Raji (cell line): ENCODE results near the gene RAB11FIP4.

Experiments used
- POLR2A ChIP-seq: IDR thresholded peaks from 2 replicates; pipeline ENCODE4 v1.6.1; 2011; ENCODE audit warnings: low read depth, low read length, control low read depth; ENCODE audit not compliant: insufficient read depth

Gene RAB11FIP4

DNA sequence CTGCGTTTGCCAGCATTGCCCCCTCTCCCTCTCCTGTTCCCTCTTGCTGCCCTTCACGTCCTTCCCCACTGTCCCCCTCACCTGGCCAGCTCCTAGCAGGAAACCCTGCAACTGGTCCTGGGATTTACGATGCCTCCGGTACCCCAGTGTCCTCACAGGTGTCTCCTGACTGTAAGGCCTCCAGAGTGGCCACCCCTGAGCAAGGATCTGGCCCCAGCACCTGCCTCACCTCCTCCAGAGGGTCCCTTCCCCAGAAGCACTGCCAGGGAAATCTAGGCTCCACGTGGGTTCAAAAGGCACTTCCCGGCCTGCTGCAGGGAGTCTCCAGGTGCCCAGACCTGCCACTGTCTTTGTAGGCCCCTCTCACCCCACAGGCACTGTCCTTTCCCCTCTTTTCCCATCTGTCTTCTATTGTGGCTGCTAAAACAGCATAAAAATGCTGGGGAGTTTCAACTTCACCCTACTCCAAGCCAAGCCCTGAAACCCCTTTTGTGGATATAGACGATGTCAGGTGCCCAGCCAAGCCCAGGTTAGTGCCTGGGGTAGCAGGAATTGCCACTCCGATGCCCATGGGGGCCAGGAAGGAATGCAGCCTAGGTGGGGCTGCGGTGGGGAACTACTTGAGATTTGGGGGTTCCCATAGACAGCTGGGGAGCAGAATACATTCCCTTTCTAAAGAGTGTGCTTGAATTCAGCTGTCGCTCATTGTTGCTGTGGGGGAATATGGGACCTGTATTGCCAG is 25.7 kb downstream of the RAB11FIP4 start:
- no peak for TF ChIP-seq POLR2A

DNA sequence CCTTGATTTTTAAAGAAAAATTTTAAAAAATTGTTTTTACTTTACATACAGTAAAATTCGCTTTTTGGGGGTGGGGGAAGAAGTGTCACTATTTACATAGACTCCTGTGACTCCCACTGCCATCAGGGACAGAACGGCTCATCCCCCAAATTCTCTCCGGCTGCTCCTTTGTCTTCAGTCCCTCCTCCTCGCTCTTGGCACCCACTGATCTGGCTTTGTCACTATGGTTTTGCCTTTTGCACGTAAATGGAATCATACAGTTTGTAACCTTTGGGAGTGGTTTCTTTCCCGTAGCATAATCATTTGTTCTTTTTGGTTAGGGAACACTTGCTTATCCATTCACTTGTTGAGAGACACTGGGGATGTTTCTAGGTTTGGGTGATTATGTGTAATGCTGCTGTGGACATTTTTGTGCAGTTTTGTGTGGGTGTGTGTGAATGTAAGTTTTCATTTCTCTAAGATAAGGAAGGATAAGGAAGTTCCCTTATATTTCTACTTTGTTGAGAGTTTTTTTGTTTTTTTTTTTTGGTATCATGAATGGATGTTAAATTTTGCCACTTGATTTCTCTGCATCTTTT is 27.4 kb downstream of the RAB11FIP4 start:
- TF ChIP-seq POLR2A: no peak

DNA sequence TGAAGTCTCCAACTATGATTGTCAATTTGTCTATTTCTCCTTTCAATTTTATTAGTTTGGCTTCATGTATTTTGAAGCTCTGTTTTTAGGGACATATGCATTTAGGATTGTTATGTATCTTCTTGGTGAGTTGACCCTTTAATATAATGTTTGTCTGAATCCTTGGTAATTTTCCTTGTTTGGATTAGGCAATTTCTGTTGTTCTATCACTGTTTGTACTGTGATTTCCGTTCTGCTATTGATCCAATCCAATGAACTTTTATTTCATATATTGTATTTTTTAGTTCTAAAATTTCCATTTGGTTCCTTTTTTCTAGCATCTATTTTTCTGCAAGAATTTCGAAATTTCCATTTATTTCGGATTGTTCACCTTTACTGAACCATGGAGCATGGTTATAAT is 31.0 kb downstream of the RAB11FIP4 start:
- no peak for TF ChIP-seq POLR2A

DNA sequence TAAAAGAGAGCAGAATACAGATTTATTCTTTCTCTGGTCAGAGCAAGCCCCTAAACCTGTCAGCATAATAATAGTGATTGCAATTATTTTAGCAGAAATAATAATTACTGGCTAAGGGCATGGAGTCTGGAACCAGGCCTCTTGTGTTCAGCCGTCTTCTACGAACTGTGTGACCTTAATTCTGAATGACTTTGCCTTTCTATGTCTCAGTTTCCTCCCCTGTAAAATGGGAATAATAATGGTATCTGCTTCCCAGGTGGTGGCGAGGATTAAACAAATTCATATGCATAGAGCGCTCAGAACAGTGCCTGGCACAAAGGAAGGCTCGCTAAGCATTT is 33.4 kb downstream of the RAB11FIP4 start:
- TF ChIP-seq POLR2A: no peak

DNA sequence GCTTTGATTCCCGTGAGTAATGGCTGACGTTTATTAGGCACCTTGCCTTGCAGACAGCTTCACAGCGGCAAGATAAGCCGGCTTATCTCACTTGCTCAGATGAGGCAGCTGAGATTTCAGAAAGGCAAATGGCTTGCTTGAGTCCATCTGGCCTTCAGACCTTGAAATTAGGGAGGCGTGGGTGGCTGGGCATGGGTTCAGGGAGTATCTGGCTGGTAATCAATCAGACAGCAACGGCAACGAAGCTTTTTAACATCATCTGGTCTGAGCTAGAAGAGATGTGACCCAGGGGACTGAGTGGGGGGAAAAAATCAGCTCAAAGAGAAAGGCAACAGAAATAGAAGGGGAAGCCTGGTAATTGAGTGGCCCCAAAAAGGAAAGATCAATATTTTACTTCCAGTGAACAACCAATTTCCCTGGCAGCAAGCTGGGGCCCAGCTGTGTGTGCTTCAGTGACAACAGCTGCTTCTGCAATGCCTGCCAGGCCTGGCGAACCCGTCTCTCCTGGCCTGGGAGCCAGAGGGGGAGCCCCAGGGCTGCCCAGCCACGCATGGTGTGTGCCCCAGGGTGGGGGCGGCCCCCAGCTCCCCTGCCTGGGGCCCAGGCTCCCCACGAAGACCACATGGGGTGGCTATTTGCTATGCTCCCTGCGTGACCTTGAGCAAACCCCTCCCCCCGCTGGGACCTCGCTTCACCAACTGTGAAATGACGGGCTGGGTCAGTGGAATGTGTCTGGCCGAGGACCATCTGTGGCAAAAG is 34.0 kb downstream of the RAB11FIP4 start:
- no peak for TF ChIP-seq POLR2A

DNA sequence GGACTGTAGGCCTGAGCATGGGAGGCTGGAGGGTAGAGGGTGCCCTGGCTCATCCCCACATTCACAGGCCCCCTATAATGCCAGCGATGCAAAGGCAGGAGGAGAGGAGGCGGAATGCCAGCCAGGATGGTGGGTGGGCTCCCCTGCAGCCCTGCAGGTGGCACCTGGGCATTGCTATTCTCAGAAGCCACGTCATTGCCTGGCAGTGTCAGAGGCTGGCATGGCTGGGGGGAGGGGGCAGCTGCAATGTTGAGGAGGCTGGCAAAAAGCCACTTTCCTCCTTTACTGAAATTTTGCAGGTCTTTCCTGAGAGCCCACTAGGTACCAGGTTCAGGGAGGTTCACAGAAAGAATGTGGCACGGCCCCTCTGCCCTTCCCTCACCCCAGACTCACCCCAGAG is 36.2 kb downstream of the RAB11FIP4 start:
- TF ChIP-seq POLR2A: no peak

DNA sequence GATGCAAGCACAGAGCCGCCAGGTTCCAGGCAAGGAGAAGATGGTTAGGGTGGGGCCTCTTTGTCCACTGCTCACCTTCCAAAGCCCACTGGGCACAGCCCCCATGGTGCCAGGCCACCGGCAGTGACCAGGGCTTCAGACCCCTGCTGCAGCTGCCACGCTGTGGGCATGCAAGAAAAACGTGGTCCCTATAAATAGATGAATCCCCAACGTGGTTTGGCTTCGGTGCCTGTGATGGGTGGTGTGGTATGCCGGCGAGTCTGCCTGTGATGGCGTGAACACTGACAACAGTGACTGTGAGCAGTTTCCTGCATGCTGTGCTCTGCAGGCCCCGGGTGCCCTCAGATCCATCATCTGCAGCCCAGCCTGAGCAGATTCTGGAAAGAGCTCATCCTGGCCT is 36.6 kb downstream of the RAB11FIP4 start:
- no peak for TF ChIP-seq POLR2A

DNA sequence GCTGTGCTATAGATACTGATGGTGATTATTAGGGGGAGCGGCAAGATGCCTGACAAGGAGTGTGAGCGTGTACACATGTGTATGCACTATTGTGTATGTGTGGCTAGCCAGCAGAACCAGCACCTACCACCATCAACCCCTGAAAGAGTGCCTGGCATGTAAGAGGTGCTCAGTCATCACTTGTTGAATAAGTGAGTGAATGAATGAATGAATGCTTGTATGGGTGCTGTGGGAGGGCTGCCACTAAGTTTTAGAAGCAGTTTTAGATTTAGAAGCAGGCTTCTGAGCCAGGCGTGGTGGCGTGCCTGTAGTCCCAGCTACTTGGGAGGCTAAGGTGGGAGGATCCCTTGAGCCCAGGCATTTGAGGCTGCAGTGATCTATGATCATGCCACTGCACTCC is 37.0 kb downstream of the RAB11FIP4 start:
- no peak for TF ChIP-seq POLR2A

DNA sequence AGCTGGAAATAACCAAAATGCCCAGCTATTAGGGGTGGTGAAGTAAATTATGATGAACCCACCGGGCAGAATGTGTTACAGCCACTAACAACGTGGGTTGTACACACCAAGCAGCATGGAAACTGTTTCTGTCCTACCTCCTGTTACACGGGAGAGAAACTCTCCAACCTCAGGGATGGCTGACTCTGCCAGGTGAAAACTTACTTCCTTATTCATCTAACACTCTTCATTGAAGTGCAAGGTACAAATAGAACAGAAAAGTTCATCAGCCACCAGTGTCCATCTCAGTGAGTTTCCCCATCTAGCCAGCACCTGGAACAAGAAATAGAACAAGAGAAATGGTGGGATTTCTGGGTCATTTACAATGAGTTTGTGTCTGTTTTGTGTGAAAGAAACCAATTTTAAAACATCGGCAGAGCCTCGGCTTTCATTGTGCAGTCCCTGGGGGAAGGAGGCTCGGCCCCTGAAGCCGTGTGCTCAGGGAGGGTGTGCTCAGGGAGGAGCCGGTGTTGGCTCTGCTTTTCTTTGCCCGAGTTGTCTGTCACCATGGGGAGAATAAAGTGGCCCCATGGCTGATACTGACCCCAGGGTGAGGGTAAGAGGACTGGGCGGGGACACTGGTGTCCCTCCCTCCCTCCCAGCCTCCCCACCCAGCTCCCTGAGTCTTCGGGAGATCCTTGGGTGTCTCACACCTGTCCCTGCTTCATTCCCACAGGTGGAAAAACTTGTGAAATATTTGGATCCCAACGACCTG is 39.8 kb downstream of the RAB11FIP4 start:
- TF ChIP-seq POLR2A: no peak

DNA sequence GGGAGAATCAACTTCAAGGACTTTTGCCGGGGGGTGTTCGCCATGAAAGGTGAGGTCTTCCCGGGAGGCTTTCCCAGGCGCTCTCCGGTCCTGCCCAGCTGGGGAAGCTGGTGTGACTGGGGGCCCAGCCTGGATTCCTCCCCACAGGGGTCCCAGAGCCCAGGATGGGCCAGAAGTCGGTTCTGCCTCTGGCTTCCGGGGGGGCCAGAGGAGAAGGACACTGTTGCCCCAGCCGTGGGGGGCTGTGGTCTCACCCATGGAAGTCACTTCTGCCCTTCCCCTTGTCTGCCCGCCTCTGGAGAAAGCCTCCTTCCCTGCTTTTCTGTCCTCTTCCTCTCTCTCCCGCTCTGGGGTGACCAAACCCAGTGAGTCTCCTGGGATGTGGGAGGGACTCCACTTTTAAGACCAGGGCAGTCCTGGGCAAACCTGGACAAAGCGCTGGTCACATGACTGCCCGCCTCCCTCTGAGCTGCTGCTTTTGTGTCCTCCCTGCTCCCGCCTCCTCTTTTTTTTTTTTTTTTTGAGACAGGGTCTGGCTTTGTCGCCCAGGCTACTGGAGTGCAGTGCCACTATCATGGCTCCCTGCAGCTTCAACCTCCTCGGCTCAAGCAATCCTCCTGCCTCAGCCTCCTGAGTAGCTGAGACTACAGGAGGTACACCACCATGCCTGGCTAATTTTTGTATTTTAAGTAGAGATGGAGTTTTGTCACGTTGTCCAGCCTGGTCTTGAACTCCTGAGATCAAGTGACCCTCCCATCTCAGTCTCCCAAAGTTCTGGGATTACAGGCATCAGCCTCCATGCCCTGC is 40.6 kb downstream of the RAB11FIP4 start:
- TF ChIP-seq POLR2A: no peak

DNA sequence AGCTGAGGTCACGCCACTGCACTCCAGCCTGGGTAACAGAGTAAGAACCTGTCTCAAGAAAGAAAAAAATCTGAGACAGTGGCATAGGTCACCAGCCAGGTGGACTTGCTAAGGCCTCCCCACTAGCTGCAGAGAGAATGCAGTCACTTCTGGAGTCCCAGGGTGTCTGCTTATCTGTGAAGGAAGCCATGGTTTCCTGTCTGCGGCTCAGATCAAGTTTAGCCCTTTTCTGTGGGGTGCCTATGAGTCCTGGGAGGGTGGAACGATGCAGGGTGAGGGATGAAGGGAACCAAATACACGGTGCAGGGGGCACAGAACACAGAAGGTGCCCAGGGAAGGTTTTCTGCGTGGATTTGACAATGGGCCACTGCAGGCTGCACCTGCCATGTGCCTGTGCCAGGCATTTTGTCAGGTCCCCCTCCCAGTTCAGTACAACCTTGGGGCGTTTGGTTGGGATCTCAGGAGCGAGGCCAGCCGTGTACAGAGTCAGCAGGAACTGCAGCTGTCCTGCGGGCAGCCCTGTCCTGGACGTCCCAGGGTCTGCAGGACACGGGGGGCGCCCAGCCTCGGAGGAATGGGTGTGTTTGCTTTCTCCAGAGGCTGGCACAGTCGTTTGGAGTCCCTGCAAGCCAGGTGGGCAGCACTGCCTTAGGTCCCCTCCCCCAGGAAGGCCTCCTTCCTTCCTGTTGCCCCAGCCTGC is 41.8 kb downstream of the RAB11FIP4 start:
- no peak for TF ChIP-seq POLR2A

DNA sequence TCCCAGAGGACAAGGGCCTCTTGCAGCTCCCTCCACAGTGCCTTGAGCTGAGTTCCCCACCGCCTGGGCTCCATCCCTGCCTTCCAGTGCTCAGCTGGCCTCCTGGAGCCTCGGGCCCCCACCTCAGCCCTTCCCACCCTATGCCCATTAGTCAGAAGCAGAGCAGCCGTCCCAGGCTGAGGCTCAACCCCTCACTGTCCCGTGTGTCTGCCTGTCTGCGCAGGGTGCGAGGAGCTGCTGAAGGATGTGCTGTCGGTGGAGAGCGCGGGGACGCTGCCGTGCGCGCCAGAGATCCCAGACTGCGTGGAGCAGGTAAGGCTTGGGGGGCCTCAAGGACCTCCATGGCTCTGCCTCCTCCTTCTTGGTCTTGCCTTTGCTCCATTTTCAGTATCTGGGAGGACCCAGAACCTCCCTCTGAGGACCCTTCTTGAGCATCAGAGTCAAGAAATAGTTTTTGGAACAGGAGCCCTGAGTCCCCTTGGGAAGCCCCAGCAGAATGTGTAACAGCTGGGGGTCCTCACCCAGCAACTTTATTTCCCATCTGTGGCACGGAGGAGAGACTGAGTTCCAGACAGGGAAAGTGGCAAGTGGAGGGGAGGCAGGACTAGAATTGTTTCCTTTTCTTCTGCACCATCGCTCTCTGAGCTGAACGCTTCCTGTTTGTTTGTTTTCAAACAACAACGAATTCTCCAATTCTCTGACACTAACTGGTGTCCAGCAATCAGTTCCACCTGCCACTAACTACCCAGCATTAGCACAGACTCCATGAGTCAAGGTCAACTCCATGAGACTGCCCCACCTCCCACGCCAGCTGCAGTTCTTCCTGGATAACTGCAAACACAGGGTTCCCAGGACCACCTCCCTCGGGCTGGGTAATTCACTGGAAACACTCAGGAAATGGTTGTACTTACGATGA is 42.6 kb downstream of the RAB11FIP4 start:
- no peak for TF ChIP-seq POLR2A

DNA sequence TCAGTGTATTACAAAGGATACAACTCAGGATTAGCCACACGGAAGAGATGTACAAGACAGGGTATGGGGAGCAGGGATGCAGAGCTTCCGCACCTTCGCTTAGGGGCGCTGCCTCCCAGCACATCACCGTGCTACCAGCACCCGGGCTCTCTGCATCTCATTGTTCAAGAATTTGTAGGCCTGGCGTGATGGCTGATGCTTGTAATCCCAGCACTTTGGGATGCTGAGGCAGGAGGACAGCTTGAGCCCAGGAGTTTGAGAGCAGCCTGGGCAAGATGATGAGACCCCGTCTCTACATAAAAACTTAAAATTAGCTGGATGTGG is 43.2 kb downstream of the RAB11FIP4 start:
- TF ChIP-seq POLR2A: no peak
